HL-60 (cell line): ENCODE data around the gene RTP3.

Experiments used
- DNase-seq, 2 experiments: peaks; one replicate each; pipeline ENCODE4 v3.0.0-alpha.2; 2010 to 2020; ENCODE audit warnings: low read depth in 1 of 2, low spot score in 1 of 2
- H3K27ac ChIP-seq: fragments of 250-450 bp; sonication (Bioruptor Pico); replicated peaks from 2 replicates; pipeline ENCODE4 v1.5.1; 2020; ENCODE audit warnings: mild to moderate bottlenecking, moderate library complexity
- H3K27me3 ChIP-seq: fragments of 250-450 bp; sonication (Bioruptor Pico); 2 replicates; pipeline ENCODE4 v1.5.1; 2021; ENCODE audit warnings: mild to moderate bottlenecking, moderate library complexity; ENCODE audit not compliant: insufficient read depth, poor library complexity, severe bottlenecking
- H3K4me3 ChIP-seq: replicated peaks from 2 replicates; pipeline ENCODE4 v1.5.1; 2011; ENCODE audit warnings: mild to moderate bottlenecking, control low read depth, low read length; ENCODE audit not compliant: insufficient read depth
- GABPA ChIP-seq: IDR thresholded peaks from 2 replicates; pipeline ENCODE4 v1.6.1; 2012; ENCODE audit warnings: low read depth
- POLR2AphosphoS5 ChIP-seq: IDR thresholded peaks from 2 replicates; pipeline ENCODE4 v1.6.1; 2012; ENCODE audit warnings: low read depth
- SPI1 ChIP-seq: IDR thresholded peaks from 2 replicates; pipeline ENCODE4 v1.6.1; 2012; ENCODE audit warnings: low read depth, mild to moderate bottlenecking, borderline replicate concordance
- TF ChIP-seq, protein P1 (sequence below): IDR thresholded peaks from one replicate; pipeline ENCODE4 v1.5.1; 2011; ENCODE audit warnings: low read length, control low read depth, inconsistent platforms; ENCODE audit not compliant: insufficient read depth
- TF ChIP-seq, protein P2 (sequence below): IDR thresholded peaks from 2 replicates; pipeline ENCODE4 v1.6.1; 2012; ENCODE audit warnings: low read depth; ENCODE audit not compliant: insufficient replicate concordance

RTP3 gene

DNA sequence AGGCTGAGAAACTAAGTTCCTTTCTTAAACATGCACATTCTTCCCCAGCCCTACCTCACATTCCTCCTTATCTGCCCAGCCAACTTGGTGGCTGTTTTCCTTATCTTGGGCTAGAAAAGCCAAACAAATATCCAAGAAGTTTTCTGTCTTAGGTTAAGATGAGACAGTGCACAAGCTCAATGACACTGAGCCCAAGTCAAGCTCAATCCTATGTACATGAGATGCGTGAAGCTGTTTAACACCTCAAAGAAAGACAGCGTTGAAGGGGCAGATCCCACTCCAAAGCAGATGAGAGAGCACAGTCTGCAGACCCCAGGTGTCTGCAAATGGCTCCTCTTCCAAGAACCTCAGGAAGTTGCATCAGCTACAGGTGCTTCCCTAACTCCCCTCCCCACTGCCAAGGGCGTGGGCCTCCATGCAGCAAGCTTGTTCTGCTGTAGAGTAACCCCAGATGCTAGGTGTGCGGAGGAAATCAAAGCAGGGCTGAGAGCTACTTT lies 51.7 kb downstream of the RTP3 start:
- Histone ChIP-seq H3K27ac (no peak overlapping the region), H3K27me3 (no peaks in the 10 kb centered on the region), H3K4me3 (no peak overlapping the region)
- TF ChIP-seq SPI1 (no peak), GABPA (no peak)
- TF ChIP-seq, protein P1, sequence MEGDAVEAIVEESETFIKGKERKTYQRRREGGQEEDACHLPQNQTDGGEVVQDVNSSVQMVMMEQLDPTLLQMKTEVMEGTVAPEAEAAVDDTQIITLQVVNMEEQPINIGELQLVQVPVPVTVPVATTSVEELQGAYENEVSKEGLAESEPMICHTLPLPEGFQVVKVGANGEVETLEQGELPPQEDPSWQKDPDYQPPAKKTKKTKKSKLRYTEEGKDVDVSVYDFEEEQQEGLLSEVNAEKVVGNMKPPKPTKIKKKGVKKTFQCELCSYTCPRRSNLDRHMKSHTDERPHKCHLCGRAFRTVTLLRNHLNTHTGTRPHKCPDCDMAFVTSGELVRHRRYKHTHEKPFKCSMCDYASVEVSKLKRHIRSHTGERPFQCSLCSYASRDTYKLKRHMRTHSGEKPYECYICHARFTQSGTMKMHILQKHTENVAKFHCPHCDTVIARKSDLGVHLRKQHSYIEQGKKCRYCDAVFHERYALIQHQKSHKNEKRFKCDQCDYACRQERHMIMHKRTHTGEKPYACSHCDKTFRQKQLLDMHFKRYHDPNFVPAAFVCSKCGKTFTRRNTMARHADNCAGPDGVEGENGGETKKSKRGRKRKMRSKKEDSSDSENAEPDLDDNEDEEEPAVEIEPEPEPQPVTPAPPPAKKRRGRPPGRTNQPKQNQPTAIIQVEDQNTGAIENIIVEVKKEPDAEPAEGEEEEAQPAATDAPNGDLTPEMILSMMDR, result no peak
- TF ChIP-seq, protein P2, sequence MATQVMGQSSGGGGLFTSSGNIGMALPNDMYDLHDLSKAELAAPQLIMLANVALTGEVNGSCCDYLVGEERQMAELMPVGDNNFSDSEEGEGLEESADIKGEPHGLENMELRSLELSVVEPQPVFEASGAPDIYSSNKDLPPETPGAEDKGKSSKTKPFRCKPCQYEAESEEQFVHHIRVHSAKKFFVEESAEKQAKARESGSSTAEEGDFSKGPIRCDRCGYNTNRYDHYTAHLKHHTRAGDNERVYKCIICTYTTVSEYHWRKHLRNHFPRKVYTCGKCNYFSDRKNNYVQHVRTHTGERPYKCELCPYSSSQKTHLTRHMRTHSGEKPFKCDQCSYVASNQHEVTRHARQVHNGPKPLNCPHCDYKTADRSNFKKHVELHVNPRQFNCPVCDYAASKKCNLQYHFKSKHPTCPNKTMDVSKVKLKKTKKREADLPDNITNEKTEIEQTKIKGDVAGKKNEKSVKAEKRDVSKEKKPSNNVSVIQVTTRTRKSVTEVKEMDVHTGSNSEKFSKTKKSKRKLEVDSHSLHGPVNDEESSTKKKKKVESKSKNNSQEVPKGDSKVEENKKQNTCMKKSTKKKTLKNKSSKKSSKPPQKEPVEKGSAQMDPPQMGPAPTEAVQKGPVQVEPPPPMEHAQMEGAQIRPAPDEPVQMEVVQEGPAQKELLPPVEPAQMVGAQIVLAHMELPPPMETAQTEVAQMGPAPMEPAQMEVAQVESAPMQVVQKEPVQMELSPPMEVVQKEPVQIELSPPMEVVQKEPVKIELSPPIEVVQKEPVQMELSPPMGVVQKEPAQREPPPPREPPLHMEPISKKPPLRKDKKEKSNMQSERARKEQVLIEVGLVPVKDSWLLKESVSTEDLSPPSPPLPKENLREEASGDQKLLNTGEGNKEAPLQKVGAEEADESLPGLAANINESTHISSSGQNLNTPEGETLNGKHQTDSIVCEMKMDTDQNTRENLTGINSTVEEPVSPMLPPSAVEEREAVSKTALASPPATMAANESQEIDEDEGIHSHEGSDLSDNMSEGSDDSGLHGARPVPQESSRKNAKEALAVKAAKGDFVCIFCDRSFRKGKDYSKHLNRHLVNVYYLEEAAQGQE, result no peak
- no peak for DNase-seq

DNA sequence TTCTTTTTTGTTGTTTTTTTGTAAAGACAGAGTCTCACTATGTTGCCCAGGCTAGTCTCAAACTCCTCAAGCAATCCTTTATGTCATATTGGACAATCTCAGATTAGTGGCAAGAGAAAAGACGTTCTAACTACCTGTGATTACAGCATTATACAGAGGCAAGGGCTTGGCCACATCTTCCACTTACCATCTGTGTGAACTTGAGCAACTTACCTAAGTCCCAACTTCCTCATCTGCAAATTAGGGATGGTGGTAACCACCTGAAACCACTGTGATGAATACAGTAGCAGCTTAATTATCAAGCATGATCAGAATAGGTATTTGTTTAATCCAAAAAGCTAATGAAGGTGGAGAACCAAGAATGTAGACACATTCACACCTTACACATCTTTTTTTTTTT lies 52.2 kb downstream of the RTP3 start:
- DNase-seq, result peak in 1 of 2 experiments; percentile 22
- Histone ChIP-seq H3K27ac (no peak overlapping the region), H3K4me3 (no peak overlapping the region), H3K27me3 (no peaks in the 10 kb centered on the region)
- TF ChIP-seq SPI1 (no peak), GABPA (no peak), POLR2AphosphoS5 (no peak)
- TF ChIP-seq, protein P2, result no peak
- TF ChIP-seq, protein P1, result no peak
